Liver (tissue), 9 donors: ENCODE data around the gene PARN. TPM values are rescaled to one million over a fixed set of nuclear protein-coding genes. Genes with fewer than 3 reads are reported as not detected.
"Not testable (repeated sequence)": the region's sequence is repeated elsewhere in the genome, so short reads cannot be mapped to it uniquely, and the experiment has no call there.

ENCODE experiments used
- DNase-seq: peaks from one replicate; pipeline ENCODE4 v3.0.0-alpha.2; 2017; ENCODE audit warnings: low spot score
- H3K27ac ChIP-seq, 2 donors: one replicate each; pipeline ENCODE4 v1.7.0; 2013; ENCODE audit warnings: inconsistent platforms in 2 of 2, low read length in 2 of 2, control low read depth in 1 of 2, low read depth in 1 of 2, mild to moderate bottlenecking in 1 of 2
- H3K27me3 ChIP-seq, 4 donors: one replicate each; pipeline versions ENCODE4 v1.6.1 to v1.7.0; 2013; ENCODE audit warnings: low read length in 3 of 4, inconsistent platforms in 1 of 4, mild to moderate bottlenecking in 1 of 4, moderate library complexity in 1 of 4; ENCODE audit not compliant: control insufficient read depth in 4 of 4, insufficient read depth in 4 of 4
- H3K36me3 ChIP-seq, 4 donors: one replicate each; pipeline versions ENCODE4 v1.6.1 to v1.7.0; 2013; ENCODE audit warnings: low read length in 3 of 4, mild to moderate bottlenecking in 3 of 4, low read depth in 1 of 4, moderate library complexity in 1 of 4; ENCODE audit not compliant: control insufficient read depth in 4 of 4, insufficient read depth in 3 of 4
- H3K4me1 ChIP-seq, 4 donors: one replicate each; pipeline versions ENCODE4 v1.6.1 to v1.7.0; 2013; ENCODE audit warnings: low read length in 3 of 4, mild to moderate bottlenecking in 3 of 4, moderate library complexity in 1 of 4; ENCODE audit not compliant: control insufficient read depth in 4 of 4, insufficient read depth in 4 of 4
- H3K4me3 ChIP-seq, 3 donors: one replicate each; pipeline versions ENCODE4 v1.6.1 to v1.7.0; 2013; ENCODE audit warnings: low read length in 3 of 3, control low read depth in 1 of 3, low read depth in 1 of 3, mild to moderate bottlenecking in 1 of 3
- H3K9ac ChIP-seq, 2 donors: one replicate each; pipeline ENCODE4 v1.7.0; 2013; ENCODE audit warnings: low read length in 2 of 2, mild to moderate bottlenecking in 2 of 2, moderate library complexity in 2 of 2, control low read depth in 1 of 2, low read depth in 1 of 2
- H3K9me3 ChIP-seq, 4 donors: one replicate each; pipeline versions ENCODE4 v1.6.1 to v1.7.0; 2013; ENCODE audit warnings: low read length in 3 of 4; ENCODE audit not compliant: control insufficient read depth in 4 of 4
- EGR1 ChIP-seq, 2 donors: IDR thresholded peaks; 2 replicates each; pipeline ENCODE4 v1.6.1; 2016 to 2018; ENCODE audit warnings: antibody characterized with exemption in 2 of 2, low read depth in 2 of 2
- FOXA1 ChIP-seq: IDR thresholded peaks from 2 replicates; pipeline ENCODE4 v1.6.1; 2016; ENCODE audit warnings: antibody characterized with exemption
- FOXA2 ChIP-seq: IDR thresholded peaks from 2 replicates; pipeline ENCODE4 v1.6.1; 2016; ENCODE audit warnings: antibody characterized with exemption
- GABPA ChIP-seq, 2 donors: IDR thresholded peaks in 1 of 2; conservative IDR thresholded peaks in 1 of 2; 2 replicates each; pipeline ENCODE4 v1.6.1; 2016; ENCODE audit warnings: antibody characterized with exemption in 2 of 2, mild to moderate bottlenecking in 1 of 2, moderate library complexity in 1 of 2
- HNF4A ChIP-seq, 2 donors: conservative IDR thresholded peaks; 2 replicates each; pipeline ENCODE4 v1.6.1; 2016; ENCODE audit warnings: antibody characterized with exemption in 2 of 2, mild to moderate bottlenecking in 2 of 2
- HNF4G ChIP-seq: IDR thresholded peaks from 2 replicates; pipeline ENCODE4 v1.6.1; 2016; ENCODE audit warnings: antibody characterized with exemption
- JUND ChIP-seq, 2 donors: IDR thresholded peaks; 2 replicates each; pipeline ENCODE4 v1.6.1; 2016; ENCODE audit warnings: antibody characterized with exemption in 2 of 2
- RAD21 ChIP-seq, 2 donors: IDR thresholded peaks; 2 replicates each; pipeline ENCODE4 v1.6.1; 2016; ENCODE audit warnings: antibody characterized with exemption in 2 of 2, mild to moderate bottlenecking in 2 of 2
- RXRA ChIP-seq, 2 donors: IDR thresholded peaks; 2 replicates each; pipeline ENCODE4 v1.6.1; 2017 to 2018; ENCODE audit warnings: antibody characterized with exemption in 2 of 2, mild to moderate bottlenecking in 1 of 2
- SP1 ChIP-seq: IDR thresholded peaks from 2 replicates; pipeline ENCODE4 v1.6.1; 2018; ENCODE audit warnings: antibody characterized with exemption, mild to moderate bottlenecking
- TAF1 ChIP-seq: conservative IDR thresholded peaks from 2 replicates; pipeline ENCODE4 v1.6.1; 2016; ENCODE audit warnings: antibody characterized with exemption, mild to moderate bottlenecking
- YY1 ChIP-seq: IDR thresholded peaks from 2 replicates; pipeline ENCODE4 v1.6.1; 2016; ENCODE audit warnings: antibody characterized with exemption, mild to moderate bottlenecking
- WGBS: extraction: QIAGEN DNeasy Blood & Tissue Kit; methylation state at CpG from one replicate; pipeline ENCODE4 v1.1.7; 2013; 5-methylcytosine and 5-hydroxymethylcytosine counted together
- polyA plus RNA-seq, 2 donors: library from polyadenylated mRNA; stranded (reverse) in 1 of 2; unstranded in 1 of 2; fragments of 200-250 nt in 1 of 2; fragments of >200 nt in 1 of 2; fragmentation: Nextera tagmentation in 1 of 2; extraction: Ambion mirVana in 1 of 2; gene quantifications; one replicate each; pipeline versions ENCODE4 v1.2.1 to v1.2.3, GENCODE V29; 2013 to 2015
- total RNA-seq, 2 donors: library from RNA; depleted of rRNA; stranded (reverse); fragments of >200 nt; gene quantifications; one replicate each; pipeline ENCODE4 v1.2.3, GENCODE V29; 2014
- TF ChIP-seq, protein P1 (sequence below): IDR thresholded peaks from 2 replicates; pipeline ENCODE4 v1.6.1; 2016; ENCODE audit warnings: antibody characterized with exemption, mild to moderate bottlenecking
- TF ChIP-seq, protein P2 (sequence below): IDR thresholded peaks from 2 replicates; pipeline ENCODE4 v1.6.1; 2016; ENCODE audit warnings: antibody characterized with exemption
- TF ChIP-seq, protein P3 (sequence below): IDR thresholded peaks from 2 replicates; pipeline ENCODE4 v1.6.1; 2016; ENCODE audit warnings: antibody characterized with exemption
- TF ChIP-seq, protein P4 (sequence below): IDR thresholded peaks from 2 replicates; pipeline ENCODE4 v1.6.1; 2016; ENCODE audit warnings: antibody characterized with exemption
- donor health status: healthy.
- donor health status: healthy.
- donor health status: healthy.
- donor health status: healthy.
- donor health status: healthy.

Gene PARN
- total and polyA plus RNA-seq, 4 donors: 7.9 to 19.7 (median 9.7) TPM

DNA sequence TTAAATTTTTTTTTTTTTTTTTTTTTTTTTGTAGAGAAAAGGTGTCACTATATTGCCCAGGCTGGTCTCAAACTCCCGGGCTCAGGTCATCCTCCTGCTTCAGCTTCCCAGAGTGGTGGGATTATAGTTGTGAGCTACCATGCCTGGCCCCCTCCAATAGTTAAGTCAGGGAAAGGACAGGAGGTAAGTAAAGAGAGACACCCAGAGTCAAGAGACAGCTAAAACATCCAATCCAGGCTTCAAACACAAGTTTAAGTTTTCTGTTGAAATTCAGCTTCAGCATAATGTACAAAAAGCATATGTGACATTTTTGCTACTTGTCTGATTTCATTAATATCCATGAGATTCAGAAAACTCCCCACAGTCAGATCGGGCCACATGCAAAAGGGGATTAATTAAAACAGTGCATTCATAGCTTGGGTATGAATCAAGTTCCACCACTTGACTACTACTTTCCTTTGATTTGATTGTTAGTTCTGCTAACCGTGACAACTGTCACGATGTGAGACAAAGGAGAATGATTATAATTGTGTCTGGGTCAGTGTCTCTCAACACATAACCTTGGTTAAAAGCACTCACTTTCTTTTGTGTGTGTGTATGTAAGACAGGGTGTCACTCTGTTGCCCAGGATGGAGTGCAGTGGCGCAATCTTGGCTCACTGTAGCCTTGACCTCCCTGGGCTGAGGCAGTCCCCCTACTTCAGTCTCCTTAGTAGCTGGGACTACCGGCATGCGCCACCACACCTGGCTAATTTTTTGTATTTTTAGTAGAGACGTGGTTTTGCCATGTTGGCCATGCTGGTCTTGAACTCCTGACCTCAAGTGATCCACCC is 184.9 kb downstream of the PARN start:
- TF ChIP-seq HNF4A (conservative IDR thresholded peaks at IDR 0.05): no peak
- TF ChIP-seq FOXA1: no peak
- TF ChIP-seq, protein P1, sequence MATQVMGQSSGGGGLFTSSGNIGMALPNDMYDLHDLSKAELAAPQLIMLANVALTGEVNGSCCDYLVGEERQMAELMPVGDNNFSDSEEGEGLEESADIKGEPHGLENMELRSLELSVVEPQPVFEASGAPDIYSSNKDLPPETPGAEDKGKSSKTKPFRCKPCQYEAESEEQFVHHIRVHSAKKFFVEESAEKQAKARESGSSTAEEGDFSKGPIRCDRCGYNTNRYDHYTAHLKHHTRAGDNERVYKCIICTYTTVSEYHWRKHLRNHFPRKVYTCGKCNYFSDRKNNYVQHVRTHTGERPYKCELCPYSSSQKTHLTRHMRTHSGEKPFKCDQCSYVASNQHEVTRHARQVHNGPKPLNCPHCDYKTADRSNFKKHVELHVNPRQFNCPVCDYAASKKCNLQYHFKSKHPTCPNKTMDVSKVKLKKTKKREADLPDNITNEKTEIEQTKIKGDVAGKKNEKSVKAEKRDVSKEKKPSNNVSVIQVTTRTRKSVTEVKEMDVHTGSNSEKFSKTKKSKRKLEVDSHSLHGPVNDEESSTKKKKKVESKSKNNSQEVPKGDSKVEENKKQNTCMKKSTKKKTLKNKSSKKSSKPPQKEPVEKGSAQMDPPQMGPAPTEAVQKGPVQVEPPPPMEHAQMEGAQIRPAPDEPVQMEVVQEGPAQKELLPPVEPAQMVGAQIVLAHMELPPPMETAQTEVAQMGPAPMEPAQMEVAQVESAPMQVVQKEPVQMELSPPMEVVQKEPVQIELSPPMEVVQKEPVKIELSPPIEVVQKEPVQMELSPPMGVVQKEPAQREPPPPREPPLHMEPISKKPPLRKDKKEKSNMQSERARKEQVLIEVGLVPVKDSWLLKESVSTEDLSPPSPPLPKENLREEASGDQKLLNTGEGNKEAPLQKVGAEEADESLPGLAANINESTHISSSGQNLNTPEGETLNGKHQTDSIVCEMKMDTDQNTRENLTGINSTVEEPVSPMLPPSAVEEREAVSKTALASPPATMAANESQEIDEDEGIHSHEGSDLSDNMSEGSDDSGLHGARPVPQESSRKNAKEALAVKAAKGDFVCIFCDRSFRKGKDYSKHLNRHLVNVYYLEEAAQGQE: no peak
- TF ChIP-seq SP1: no peak
- no peak for TF ChIP-seq RXRA (IDR thresholded peaks at IDR 0.05)
- no peak for TF ChIP-seq TAF1
- no peak for TF ChIP-seq FOXA2
- TF ChIP-seq YY1: no peak
- no peak for TF ChIP-seq JUND (IDR thresholded peaks at IDR 0.05)
- TF ChIP-seq RAD21 (IDR thresholded peaks at IDR 0.05): no peak

DNA sequence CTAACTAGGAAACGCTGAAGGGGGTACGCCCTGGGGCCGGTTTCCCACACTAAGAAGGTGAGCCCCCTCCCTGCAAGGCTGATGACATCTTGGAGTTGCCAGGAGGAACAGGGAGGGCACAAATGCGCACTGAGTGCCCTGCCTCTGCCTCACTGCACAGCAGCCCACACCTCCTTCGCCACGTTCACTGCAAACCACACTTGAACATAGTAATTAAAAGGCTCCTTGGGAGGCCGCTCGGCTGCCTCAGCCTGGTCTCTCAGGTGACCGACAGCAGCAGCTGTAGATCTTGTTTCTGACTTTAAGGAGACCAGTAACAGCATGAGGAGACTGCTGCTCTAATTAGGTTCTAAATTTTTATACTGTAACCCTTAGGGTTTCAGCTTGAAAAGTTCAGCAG is 188.5 kb downstream of the PARN start:
- not testable (repeated sequence) for DNase-seq, H3K27me3 ChIP-seq, H3K27ac ChIP-seq, H3K36me3 ChIP-seq, H3K4me1 ChIP-seq, H3K9me3 ChIP-seq, H3K9ac ChIP-seq, H3K4me3 ChIP-seq
- WGBS: 96% methylated on average over 9 of the region's 9 CpGs

More for the DNA sequence above, 184.9 kb downstream of the PARN start:
- Histone ChIP-seq H3K4me1 (no peaks in the 10 kb centered on the region), H3K9me3 (no peaks in the 10 kb centered on the region), H3K27ac (no peak overlapping the region), H3K36me3 (peaks cover 0 to 5% (median 0%) of the 10 kb centered on the region in 4 donors), H3K4me3 (no peak overlapping the region), H3K27me3 (no peaks in the 10 kb centered on the region), H3K9ac (no peak overlapping the region)
- WGBS: 95% methylated on average over 8 of the region's 8 CpGs
- no peak for DNase-seq

DNA sequence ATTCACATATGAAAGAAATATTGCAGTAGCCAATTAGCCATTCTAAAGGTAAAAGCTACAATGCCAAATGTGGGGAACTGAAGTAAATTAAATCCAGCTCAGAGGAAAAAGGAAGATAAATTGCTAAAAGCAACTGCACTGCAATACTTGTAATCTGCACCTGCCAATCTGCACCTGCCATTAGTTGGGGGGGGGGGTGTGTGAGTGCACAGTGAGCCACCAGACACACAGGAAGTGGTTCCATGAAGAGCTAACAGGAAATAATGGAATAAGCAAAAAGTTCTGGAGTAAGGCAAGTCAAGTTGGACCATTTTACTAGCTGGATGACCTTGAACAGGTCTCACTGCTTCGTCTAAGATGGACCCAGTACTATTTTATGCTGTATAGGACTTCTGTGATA is 191.8 kb downstream of the PARN start:
- Histone ChIP-seq H3K4me3 (no peak overlapping the region), H3K9ac (no peak overlapping the region), H3K9me3 (no peaks in the 10 kb centered on the region), H3K27ac (no peak overlapping the region), H3K36me3 (peaks cover 0 to 3% (median 2%) of the 10 kb centered on the region in 4 donors), H3K4me1 (no peaks in the 10 kb centered on the region), H3K27me3 (no peaks in the 10 kb centered on the region)
- TF ChIP-seq, protein P2, sequence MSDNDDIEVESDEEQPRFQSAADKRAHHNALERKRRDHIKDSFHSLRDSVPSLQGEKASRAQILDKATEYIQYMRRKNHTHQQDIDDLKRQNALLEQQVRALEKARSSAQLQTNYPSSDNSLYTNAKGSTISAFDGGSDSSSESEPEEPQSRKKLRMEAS: no peak
- TF ChIP-seq YY1 (no peak), FOXA2 (no peak), HNF4G (no peak), SP1 (no peak), GABPA (IDR thresholded peaks at IDR 0.05 in 1 of 2, conservative IDR thresholded peaks at IDR 0.05 in 1 of 2) (no peak), RAD21 (IDR thresholded peaks at IDR 0.05) (no peak), HNF4A (conservative IDR thresholded peaks at IDR 0.05) (no peak), JUND (IDR thresholded peaks at IDR 0.05) (no peak), FOXA1 (no peak), EGR1 (IDR thresholded peaks at IDR 0.05; ENCODE audit: low read depth in 2 of 2) (no peak), RXRA (IDR thresholded peaks at IDR 0.05) (no peak), TAF1 (no peak)
- TF ChIP-seq, protein P1: no peak
- TF ChIP-seq, protein P3, sequence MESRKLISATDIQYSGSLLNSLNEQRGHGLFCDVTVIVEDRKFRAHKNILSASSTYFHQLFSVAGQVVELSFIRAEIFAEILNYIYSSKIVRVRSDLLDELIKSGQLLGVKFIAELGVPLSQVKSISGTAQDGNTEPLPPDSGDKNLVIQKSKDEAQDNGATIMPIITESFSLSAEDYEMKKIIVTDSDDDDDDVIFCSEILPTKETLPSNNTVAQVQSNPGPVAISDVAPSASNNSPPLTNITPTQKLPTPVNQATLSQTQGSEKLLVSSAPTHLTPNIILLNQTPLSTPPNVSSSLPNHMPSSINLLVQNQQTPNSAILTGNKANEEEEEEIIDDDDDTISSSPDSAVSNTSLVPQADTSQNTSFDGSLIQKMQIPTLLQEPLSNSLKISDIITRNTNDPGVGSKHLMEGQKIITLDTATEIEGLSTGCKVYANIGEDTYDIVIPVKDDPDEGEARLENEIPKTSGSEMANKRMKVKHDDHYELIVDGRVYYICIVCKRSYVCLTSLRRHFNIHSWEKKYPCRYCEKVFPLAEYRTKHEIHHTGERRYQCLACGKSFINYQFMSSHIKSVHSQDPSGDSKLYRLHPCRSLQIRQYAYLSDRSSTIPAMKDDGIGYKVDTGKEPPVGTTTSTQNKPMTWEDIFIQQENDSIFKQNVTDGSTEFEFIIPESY: no peak
- TF ChIP-seq, protein P4, sequence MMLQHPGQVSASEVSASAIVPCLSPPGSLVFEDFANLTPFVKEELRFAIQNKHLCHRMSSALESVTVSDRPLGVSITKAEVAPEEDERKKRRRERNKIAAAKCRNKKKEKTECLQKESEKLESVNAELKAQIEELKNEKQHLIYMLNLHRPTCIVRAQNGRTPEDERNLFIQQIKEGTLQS: no peak
- 93% methylated on average over 1 of the region's 1 CpG for WGBS
- no peak for DNase-seq
